Stimulated activated CD8-positive, alpha-beta memory T cell treated with anti-CD3 and anti-CD28 coated beads, Interleukin-4, amount 100 ng/mL, for 24 hours (primary cell): ENCODE measurements around the gene PIGQ.

ENCODE experiments used
- DNase-seq: peaks from one replicate; pipeline ENCODE4 v3.0.0-alpha.2; 2020; ENCODE audit warnings: low read depth

PIGQ gene

GRCh38 chr16:555528-556473, 14.0 kb upstream of the PIGQ start:
- no peak for DNase-seq

- no peak for DNase-seq
Observed at GRCh38 chr16:556474-557173, 13.1 kb upstream of the PIGQ start.

- no peak for DNase-seq
Observed at GRCh38 chr16:557463-558297, 12.1 kb upstream of the PIGQ start.

- no peak for DNase-seq
Observed at GRCh38 chr16:558298-559020, 11.3 kb upstream of the PIGQ start.

- no peak for DNase-seq
Observed at GRCh38 chr16:559021-559380, 10.8 kb upstream of the PIGQ start.

- no peak for DNase-seq
Observed at GRCh38 chr16:559411-560203, 10.2 kb upstream of the PIGQ start.

- no peak for DNase-seq
Observed at GRCh38 chr16:560204-560700, 9.5 kb upstream of the PIGQ start, which contains the start of gene PRR35. Gene PRR35 (plus strand): TSS chr16:560394. CDS start chr16:563295, 2,901 bp downstream.

- no peak for DNase-seq
Observed at GRCh38 chr16:560701-561412, 8.9 kb upstream of the PIGQ start.

- DNase-seq, result no peak
Observed at GRCh38 chr16:561413-561794, 8.4 kb upstream of the PIGQ start.

- DNase-seq, result no peak
Observed at GRCh38 chr16:561957-562938, 7.5 kb upstream of the PIGQ start.

GRCh38 chr16:563072-563644, 6.6 kb upstream of the PIGQ start:
- no peak for DNase-seq

GRCh38 chr16:564690-565418, 4.9 kb upstream of the PIGQ start:
- DNase-seq, result no peak

- no peak for DNase-seq
Observed at GRCh38 chr16:565419-566330, 4.1 kb upstream of the PIGQ start.

GRCh38 chr16:566475-567372, 3.0 kb upstream of the PIGQ start, which contains the start of gene NHLRC4:
Gene NHLRC4 (plus strand): TSS chr16:567005. CDS start chr16:568048, 1,043 bp downstream.
- DNase-seq, result no peak
